HFFc6 (cell line): ENCODE data around the gene SACS. TPM values are rescaled to one million over a fixed set of nuclear protein-coding genes. Genes with fewer than 3 reads are reported as not detected.

Source experiments
- DNase-seq: peaks from one replicate; pipeline ENCODE4 v3.0.0-alpha.2; 2018
- H3K27ac Mint-ChIP-seq: 2 replicates; pipeline ENCODE4 v1.8.0; 2020; ENCODE audit warnings: mild to moderate bottlenecking, mixed read lengths
- H3K27me3 Mint-ChIP-seq: 2 replicates; pipeline ENCODE4 v1.8.0; 2021; ENCODE audit warnings: mild to moderate bottlenecking, moderate library complexity, mixed read lengths; ENCODE audit not compliant: insufficient read depth
- H3K36me3 Mint-ChIP-seq: 2 replicates; pipeline ENCODE4 v1.8.0; 2021; ENCODE audit warnings: low read depth, mixed read lengths
- H3K4me1 Mint-ChIP-seq: 2 replicates; pipeline ENCODE4 v1.8.0; 2020; ENCODE audit warnings: low read depth, mixed read lengths
- H3K4me3 Mint-ChIP-seq: 2 replicates; pipeline ENCODE4 v1.8.0; 2020; ENCODE audit warnings: mild to moderate bottlenecking, moderate library complexity, mixed read lengths
- H3K9me3 Mint-ChIP-seq: 2 replicates; pipeline ENCODE4 v1.8.0; 2020; ENCODE audit warnings: mild to moderate bottlenecking, mixed read lengths
- CTCF ChIP-seq: fragments of 200-600 bp; sonication (generic); IDR thresholded peaks from 2 replicates; pipeline ENCODE4 v1.5.0; 2021; ENCODE audit warnings: antibody characterized with exemption, mild to moderate bottlenecking
- total RNA-seq, 6 experiments: library from RNA; stranded (reverse); fragmentation: NEBNext Ultra II Directional; extraction: Animal tissue kit (Norgen Biotek cat#: 25700); gene quantifications; 2 replicates in 1 of 6; 3 replicates in 5 of 6; pipeline ENCODE4 v1.2.3, GENCODE V29; 2021

SACS gene
- total RNA-seq, 6 experiments from 2014 or later: 43.9 to 50.9 (median 47.1) TPM

GRCh38 chr13:23450340-23451046 is 17.0 kb upstream of the SACS start:
- no peaks in the 10 kb centered on the region for H3K9me3 Mint-ChIP-seq
- DNase-seq: no peak
- peaks cover 1% of the 10 kb centered on the region; the same call in 1 of the 2 replicates for H3K27me3 Mint-ChIP-seq
- H3K4me1 Mint-ChIP-seq: peaks cover 10% of the 10 kb centered on the region
- no peak overlapping the region for H3K4me3 Mint-ChIP-seq
- H3K36me3 Mint-ChIP-seq: no peaks in the 10 kb centered on the region
- no peak for TF ChIP-seq CTCF
- no peak overlapping the region for H3K27ac Mint-ChIP-seq

DNA sequence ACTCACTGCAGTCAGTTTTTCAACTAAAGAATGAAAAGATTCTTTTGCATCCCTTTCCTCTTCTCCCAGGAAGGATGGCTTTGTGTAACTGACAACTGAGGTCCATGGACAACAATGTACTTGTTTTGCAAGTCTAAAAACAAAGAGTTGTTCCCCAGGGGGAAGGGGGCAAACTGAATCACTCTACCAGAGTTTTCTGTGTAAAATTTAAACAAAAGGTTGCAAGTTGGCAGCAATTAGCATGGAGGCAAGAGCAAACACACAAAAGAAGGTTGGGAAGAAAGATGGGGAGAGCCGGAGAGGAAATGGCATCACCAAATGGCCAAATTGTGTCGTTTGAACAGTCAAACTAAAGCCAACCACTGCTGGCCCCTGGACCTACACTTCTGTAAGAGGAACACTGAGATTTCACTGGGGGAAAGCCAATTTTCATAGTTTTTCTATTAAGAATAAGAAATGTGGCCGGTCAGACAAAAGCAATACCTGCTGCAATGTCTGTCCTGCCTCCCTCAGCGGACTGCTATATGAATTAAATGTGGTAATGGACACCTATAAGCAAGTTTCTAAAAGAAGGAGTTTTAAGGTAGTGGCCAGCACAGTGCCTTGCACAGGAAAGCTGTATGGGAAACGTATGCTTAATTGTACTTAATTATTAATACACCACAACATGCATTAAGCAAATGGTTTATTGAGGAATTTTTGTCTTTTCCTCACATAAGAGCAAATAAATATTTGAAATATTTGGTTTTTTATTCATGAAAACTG is 16.1 kb upstream of the SACS start:
- H3K4me1 Mint-ChIP-seq: peaks cover 10% of the 10 kb centered on the region
- peaks cover 1% of the 10 kb centered on the region; the same call in 1 of the 2 replicates for H3K27me3 Mint-ChIP-seq
- no peaks in the 10 kb centered on the region for H3K36me3 Mint-ChIP-seq
- TF ChIP-seq CTCF: no peak
- no peak overlapping the region for H3K27ac Mint-ChIP-seq
- H3K4me3 Mint-ChIP-seq: no peak overlapping the region
- no peak for DNase-seq
- H3K9me3 Mint-ChIP-seq: no peaks in the 10 kb centered on the region

- peak overlapping the region; percentile 38; the same call in 1 of the 2 replicates for H3K27ac Mint-ChIP-seq
- peaks cover 10% of the 10 kb centered on the region for H3K4me1 Mint-ChIP-seq
- no peaks in the 10 kb centered on the region for H3K9me3 Mint-ChIP-seq
Measured at GRCh38 chr13:23447927-23448326, 14.4 kb upstream of the SACS start.

DNA sequence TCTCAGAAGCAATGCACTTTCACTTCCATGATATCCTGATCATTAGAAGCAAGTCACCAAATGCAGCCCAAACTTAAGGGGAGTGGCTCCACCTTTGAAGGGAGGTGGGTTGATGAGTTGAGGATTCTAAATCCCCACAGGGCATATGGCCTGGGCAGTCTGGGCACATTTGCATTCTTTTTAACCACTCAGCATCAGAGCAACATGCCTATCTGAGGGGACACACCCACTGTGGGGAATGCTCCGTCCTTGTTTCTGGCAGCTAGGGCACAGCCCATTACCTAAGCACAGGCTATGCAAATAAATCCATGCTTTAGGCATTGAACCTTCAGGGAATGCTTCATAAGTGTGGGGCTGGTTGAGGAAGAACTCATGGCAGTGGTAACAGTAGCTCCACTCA is 12.3 kb upstream of the SACS start:
- TF ChIP-seq CTCF: no peak
- Mint-ChIP-seq H3K27ac (no peak overlapping the region), H3K4me3 (no peak overlapping the region), H3K4me1 (peaks cover 10% of the 10 kb centered on the region), H3K36me3 (no peaks in the 10 kb centered on the region), H3K9me3 (no peaks in the 10 kb centered on the region), H3K27me3 (no peaks in the 10 kb centered on the region)
- no peak for DNase-seq

More at GRCh38 chr13:23447927-23448326, 14.4 kb upstream of the SACS start:
- TF ChIP-seq CTCF: no peak
- no peak overlapping the region for H3K4me3 Mint-ChIP-seq
- no peaks in the 10 kb centered on the region for H3K27me3 Mint-ChIP-seq
- no peaks in the 10 kb centered on the region for H3K36me3 Mint-ChIP-seq
- peak; percentile 44 for DNase-seq

DNA sequence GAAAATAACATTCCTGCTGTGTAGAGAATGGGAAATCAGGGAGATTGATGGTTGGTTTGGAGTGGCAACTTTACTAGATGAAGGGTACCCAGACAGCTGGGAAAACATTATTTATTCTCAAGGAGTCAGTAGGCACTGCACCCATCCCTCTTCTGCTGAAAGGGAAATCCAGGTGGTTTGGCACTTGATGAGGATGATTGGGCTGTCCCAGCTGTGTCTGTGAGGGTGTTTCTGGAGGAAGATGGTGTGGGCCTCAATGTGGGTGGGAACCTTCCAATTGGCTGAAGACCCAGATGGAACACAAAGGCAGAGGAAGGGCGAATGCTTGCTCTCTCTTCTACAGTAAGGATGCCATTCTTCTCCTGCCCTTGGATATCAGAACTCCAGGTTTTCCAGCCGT is 10.4 kb upstream of the SACS start:
- TF ChIP-seq CTCF: no peak
- Mint-ChIP-seq H3K9me3 (no peaks in the 10 kb centered on the region), H3K4me3 (no peak overlapping the region), H3K4me1 (peaks cover 10% of the 10 kb centered on the region), H3K27ac (no peak overlapping the region), H3K27me3 (no peaks in the 10 kb centered on the region; the same call in 1 of the 2 replicates), H3K36me3 (no peaks in the 10 kb centered on the region)
- DNase-seq: no peak
